Ovary (tissue), 3 donors: ENCODE data around the gene ANGPTL4.

Source experiments
- CTCF ChIP-seq, 3 donors: fragments of 450-650 bp in 2 of 3; fragments of 200-600 bp in 1 of 3; IDR thresholded peaks; one replicate each; pipeline versions ENCODE4 v1.5.1 to v1.8.0; 2016 to 2022; ENCODE audit warnings: antibody characterized with exemption in 3 of 3, mild to moderate bottlenecking in 1 of 3
- POLR2A ChIP-seq: fragments of 450-650 bp; IDR thresholded peaks from one replicate; pipeline ENCODE4 v1.6.1; 2017; ENCODE audit warnings: antibody characterized with exemption, mild to moderate bottlenecking, moderate library complexity
- donor health status: DM: no; HTN: no; CAD: no.

- TF ChIP-seq POLR2A, result no peak
- no peak for TF ChIP-seq CTCF (IDR thresholded peaks at IDR 0.05)
These were observed 31.7 kb downstream of the ANGPTL4 start for GRCh38 chr19:8395621-8396082.
